ENCODE results near the gene CLEC16A.
"Not testable (repeated sequence)": the region's sequence is repeated elsewhere in the genome, so short reads cannot be mapped to it uniquely, and the experiment has no call there.

The CLEC16A gene

GRCh38 chr16:10923650-10924214 is 20.6 kb upstream of the CLEC16A start:
- DNase-seq = no peak

- DNase-seq = not testable (repeated sequence)
These were observed 19.1 kb upstream of the CLEC16A start for GRCh38 chr16:10925285-10925684.

DNA sequence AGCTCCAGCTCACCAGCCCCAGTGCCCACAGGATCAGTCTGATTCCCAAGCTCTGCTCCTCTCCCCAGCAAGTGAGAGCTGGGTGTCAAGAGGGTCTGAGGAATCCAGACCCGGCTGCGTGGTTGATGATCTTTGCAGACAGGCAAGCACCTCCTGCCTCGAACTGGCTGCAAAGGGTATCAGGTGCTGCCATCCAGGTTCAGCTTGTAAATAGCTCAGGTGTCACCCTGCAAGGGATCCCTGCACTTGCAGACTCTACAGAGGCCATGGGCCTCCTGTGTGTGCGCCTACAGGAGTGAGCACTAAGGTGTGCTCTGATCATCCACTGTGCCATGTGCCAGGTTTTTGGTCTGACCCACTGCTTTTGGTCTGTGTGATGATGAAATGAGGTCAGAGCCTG is 18.3 kb upstream of the CLEC16A start:
- DNase-seq = no peak

DNA sequence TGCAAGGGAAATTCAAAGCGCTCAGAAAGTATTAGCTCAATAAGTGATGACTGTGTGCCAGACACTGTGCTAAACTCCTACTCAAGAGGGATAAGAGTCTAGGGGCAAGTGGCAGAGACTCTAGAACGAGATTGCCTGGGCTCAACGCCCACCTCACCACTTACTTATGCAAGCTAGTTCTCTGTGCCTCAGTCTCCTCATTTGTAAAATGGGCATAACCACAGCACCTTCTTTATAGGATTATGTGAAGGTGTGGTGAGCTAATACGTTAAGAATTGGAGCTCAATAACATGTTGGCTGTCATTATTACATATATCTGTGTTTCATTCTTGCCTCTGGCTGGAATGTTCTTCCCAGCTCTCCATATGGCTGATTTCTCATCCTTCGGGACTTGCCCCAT is 17.5 kb upstream of the CLEC16A start:
- no peak for DNase-seq

- no peak for DNase-seq
These were observed 16.8 kb upstream of the CLEC16A start for GRCh38 chr16:10927497-10928112.

DNA sequence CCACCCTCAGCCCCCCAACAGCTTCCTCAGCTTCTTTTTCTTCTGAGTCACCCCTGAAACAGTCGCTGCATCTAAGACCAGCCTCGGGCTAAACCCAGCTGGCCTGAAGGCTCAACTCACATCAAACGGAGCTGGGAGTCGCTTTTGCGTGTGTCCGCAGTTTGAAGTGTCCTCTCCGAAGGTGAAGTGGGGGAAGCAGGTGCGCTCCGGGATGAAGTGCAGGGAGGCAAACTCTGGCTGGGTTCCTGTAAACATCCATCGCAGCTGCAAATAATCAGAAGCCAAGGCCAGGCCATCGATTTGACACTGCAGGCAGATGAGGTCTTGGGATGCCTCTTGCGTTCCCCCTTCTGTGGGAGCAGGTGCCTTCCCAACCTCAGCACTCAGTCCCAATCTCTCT is 15.3 kb upstream of the CLEC16A start:
- not testable (repeated sequence) for DNase-seq

GRCh38 chr16:10929853-10930754 is 14.3 kb upstream of the CLEC16A start:
- no peak for DNase-seq

- DNase-seq = no peak
These were observed 13.6 kb upstream of the CLEC16A start for GRCh38 chr16:10930755-10931093.

DNA sequence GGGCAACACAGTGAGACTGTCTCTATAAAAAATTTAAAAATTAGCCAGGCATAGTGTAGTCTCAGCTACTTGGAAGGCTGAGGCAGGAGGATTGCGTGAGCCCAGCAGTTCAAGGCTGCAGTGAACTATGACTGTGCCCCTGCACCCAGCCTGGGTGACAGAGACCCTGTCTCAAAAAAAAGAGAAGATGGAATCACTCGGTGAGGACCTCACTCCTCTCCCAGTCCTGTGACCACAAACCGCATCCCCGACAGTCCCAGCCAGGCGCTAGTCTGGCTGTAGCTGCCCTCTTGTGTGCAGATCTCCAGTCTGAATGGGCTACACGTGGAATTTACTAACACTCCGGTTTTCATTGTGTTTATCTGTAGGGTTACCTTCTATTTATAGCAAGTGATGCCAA is 13.2 kb upstream of the CLEC16A start:
- DNase-seq = no peak

- no peak for DNase-seq
These were observed 12.3 kb upstream of the CLEC16A start for GRCh38 chr16:10931977-10932632.

DNA sequence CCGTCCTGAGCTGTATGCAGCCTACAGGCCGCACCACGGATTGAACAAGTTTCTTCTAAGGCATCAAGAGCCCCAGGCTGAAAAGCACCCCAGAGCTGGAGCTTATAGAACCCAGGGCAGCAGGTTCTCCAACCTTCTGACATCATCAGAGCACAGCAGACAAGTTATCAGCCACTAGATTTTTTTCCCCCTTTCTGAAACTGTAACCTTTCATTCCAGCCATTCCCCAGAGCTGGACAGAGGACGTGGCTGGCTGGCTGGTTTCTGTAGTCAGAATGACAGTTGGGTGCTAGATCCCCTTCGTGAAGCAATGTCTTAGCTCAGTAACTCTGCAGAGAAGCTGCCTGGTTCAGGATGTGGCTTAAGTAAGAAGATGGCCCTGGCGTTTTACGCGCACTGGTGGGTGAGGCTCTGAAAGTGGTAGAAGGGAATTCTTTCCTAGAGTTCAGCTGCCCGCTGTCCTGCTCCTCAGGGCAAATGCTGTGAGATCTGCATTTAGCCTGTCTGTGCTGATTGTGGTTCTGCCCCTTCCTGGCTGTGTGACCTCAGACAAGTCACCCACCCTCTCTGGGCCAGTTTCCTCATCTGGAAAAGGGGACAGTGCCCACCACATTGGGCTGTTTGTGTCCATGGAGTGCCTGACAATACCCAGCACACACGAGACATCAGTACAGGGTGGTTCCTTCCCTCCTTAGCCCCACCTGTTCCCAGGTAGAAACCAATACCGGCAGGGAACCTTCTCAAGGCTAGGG is 11.2 kb upstream of the CLEC16A start:
- no peak for DNase-seq

DNA sequence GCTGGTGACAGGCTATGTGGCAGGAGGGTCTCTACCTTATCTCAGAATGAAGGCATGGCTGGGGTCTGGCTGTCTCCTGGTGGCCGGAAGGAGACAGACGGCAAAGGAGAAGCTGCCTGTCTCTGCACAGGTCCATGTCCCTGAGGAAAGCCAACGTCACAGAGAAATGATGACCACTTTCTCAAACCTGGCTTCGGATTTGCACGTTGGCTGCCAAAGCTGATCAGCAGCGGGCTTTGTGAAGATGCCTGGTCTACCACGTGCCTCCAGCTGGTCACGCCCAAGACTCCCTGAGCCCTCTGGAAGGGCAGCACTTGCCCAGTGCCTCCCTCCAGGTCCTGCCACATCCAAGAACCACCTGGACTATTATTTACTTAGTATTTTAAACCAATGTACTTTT is 10.5 kb upstream of the CLEC16A start:
- DNase-seq = no peak

DNA sequence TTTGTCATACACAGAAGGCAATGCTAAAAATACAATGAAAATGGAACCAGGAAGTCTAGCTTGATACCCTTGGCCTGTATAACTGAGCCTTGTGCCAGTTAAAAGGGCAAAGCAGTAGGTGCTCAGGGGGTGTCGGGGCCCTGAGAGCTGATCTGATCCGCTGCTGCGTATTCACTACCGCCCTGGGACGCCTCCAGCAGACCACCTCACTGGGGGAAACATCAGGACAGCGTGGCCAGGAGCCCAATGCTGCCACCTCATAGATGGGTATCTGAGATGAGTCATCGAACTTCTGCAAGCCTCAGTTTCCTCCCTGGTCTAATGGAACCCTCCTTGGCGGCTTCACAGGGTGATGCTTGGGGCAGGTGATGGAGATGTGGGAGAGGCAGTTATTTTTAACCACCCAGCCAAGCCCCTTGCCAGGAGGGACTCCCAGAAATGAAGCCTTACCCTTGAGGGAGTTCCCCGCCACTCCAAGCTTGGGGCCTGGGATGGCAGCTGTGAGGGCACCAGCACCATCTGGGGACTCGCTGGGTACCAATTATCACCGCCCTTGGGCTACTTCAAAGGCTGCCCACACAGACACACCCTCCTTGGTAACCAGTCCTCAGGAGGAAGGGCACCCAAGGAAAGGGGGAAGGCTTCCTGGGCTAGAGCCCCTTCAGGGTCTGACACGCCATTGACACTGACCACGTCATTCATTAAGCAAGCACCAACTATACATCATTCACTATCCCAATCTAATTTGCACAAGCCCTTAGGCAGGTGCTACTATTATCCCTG is 9.8 kb upstream of the CLEC16A start:
- no peak for DNase-seq

DNA sequence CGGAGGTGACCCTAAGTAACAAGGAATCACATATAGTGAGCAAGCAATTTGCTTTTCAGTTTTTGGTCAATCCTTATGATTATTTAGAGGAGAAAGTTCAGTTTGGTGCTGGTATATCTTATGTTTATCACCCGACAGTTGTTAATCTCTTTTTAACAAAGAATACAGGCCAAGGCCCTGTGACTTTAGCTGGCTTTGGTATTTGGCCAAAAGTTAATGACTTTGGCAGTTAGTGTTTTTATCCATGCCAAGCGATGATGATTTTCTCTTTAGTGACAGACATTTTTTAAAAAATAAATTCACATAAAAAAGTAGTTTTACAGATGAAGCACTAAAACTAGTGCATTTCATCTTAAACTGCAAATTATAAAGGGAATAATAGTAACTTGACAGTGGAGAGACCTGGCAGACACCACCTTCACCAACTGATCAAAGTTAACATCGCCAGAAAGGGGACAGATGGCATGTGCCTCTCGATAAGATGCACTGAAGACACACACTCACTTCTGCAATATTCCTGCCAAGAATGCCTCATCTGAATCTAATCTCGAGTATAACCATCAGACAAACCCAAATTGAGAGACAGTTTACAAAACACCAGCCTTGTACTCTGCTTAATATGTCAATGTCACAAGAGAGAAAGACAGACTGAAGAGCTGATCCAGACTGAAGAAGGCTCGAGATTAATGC is 9.0 kb upstream of the CLEC16A start:
- no peak for DNase-seq

DNA sequence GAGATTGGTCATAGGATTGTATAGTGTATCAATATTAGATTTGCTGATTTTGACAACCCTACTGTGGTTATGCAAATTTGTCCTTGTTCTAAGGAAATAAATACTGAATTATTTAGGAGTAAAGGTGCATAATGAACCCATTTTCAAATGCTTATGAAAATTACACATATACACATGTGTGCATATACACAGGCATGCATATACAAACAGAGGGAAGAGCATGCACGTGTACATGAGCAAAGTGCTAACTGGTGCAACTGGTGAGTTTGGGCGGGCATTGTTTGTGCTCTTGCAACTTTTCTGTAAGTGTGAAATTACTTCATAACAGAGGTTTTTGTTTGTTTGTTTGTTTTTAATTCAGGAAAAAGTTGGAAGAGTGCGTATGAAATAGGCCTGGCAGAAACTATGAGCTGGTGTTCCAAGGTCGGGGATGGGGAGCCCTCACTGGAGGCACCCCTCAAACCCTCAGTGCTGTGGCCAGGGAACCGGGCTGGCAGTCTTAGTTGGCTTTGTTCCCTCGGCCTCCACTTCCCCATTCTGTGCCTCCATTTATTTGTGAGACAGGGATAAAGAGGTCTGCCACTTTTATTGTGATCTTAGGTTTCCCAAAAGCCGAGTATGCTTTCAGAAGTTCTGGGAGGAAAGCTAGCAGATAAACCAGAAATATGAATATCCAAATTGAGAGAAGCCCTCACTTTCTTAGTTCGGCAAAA is 7.9 kb upstream of the CLEC16A start:
- DNase-seq = no peak

- DNase-seq = no peak
These were observed 7.1 kb upstream of the CLEC16A start for GRCh38 chr16:10937068-10937859.

- DNase-seq = no peak
These were observed 6.0 kb upstream of the CLEC16A start for GRCh38 chr16:10938321-10938720.

DNA sequence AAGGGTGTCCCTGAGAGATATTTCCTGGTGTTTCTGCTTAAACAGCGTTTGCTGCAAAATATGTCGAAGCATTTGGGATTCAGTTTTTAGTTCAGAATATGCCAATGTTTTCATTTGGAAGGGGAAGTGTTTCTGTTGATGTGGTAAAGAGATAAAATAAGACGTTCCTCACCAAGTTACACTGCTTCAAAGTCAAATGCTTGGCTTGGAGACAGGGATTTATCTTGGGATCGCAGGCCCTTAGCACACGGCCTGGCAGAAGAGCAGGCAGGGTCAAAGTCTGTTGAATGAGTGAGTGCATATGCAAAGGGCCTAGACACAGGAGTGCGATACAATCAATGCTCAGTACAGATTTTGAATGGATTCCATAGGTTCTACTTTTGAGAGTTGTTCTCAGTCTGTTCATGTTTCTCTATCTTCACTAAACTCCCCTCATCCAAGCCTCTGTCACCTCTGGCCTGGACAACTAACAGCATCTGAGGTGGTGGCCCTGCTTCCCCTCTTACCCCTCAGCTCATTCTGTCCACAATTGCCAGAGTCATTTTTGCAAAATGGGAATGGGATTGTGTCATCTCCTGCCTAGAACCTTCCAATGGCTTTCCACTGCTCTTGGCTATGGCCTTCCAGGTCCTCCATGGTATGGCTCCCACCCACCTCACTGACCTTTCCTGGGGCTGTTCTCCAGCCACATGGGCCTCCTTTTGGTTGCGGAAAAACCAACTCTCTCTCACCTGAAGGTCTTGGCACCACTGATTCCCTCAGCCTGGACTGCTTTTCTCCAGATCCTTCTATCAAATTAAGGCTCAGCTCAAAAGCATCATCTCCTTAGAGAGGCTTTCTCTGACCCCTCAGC is 5.3 kb upstream of the CLEC16A start:
- no peak for DNase-seq

GRCh38 chr16:10939649-10940234 is 4.6 kb upstream of the CLEC16A start:
- DNase-seq = no peak
